GM19351 (cell line): ENCODE results near the gene TWF1.
A peak's percentile ranks its signal among the peaks of the same experiment; 100 is the strongest.
"Not testable (repeated sequence)": the region's sequence is repeated elsewhere in the genome, so short reads cannot be mapped to it uniquely, and the experiment has no call there.

Experiments
- ATAC-seq: cut with Tn5 transposase; IDR thresholded peaks from one replicate; pipeline ENCODE4 v1.9.1; 2021; ENCODE audit warnings: mild to moderate bottlenecking, moderate library complexity; ENCODE audit not compliant: unreplicated experiment

Gene TWF1

DNA sequence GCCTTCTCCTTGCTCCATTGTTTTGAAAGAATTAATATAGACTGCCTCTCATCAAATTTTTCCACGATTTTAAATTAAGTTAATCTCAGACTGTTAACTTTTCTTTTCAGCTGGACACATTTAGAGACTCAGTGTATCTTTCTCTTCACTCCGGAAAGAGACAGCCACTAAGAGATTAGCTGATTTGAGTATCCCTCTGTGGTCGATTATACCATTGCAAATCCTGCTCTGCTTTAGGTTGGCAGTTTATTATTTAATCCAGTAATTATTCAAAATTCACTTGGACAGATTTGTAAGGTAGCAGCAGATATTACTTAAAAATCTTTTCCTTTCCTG lies 588 bp upstream of the TWF1 start:
- no peak for ATAC-seq

DNA sequence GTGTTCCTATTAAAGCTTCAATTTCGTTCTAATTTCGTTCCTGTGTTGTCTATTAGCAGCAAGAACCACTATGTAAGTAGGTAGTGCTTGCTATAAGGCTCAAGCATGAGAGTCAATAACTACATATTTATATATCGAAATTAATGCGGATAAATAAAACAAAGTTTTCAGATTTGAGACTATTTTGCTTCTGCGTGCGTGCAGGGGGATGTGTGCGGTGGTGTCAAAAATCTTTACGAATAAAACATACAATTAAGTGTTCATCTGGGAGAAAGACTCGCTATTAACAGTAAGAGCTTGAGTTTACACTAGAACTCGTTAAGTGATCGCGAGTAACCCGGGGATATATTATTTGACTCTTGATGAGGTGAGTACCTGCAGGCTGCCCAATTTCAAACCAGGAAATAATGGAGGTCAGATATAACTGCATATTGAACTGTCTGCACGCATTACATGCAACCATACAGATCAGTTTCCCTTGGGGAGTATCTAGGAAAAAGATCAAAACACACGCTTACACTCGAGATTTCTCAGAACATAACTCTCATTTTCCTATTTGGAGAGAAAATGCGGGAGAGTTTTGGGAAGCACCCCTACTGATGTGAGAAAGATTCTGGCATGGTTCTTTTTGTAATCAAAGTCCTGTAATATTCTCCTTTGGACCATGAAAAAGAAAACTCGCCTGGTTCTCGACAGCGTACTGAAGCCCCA lies 813 bp downstream of the TWF1 start:
- peak; percentile 24 for ATAC-seq

DNA sequence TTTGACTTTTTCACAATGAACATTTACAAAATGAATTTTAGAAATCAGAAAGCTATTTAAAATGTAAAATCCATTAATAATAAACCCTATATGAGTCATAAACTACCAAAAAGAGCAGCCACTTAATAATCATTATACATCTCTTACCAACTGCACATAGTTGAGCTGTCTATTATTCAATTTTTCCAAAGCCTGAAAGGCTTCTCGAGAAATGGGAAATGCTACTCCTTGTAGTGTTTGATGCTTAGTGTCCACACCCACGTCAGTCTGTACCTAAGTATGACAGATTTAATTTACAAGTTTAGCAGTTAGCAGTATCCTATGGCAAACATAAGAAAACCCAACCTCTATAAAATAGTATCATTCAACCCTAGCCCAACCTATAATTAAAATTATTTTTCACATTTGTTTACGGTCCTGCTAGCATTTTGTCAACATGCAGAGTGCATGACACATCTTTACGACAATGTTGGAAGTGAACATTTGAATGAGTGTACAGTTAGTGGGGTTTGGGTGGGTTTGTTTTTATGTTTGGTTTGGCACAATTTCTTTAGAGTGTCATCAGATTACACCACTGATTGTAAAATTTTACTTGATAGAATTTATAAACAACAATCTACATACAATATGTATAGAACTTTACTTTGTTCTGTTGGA lies 8.4 kb downstream of the TWF1 start:
- no peak for ATAC-seq

DNA sequence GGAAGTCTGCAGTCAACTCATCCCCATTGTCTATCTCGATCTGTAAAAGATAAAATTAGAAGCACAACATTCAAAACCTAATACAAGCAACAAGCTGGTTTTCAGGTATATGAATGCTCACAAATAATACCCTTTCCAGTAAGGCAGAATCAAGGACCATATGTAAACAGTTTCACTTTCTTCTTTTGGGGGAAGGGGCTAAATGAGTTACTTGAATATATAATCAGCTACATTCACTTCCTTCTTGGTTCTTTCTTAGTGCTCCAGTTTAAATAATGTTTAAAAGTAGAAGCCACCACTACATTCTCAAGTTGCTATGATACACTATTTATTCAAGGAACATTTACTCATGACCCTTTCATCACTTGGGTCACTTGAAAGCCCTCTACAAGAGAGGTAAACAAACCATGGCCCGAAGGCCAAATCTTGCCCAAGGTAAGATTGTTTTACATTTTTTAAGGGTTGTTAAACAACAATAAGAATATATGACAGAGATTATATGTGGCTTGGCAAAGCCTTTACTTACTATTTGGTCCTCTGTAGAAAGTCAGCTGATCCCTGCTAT lies 10.3 kb downstream of the TWF1 start:
- ATAC-seq: no peak

DNA sequence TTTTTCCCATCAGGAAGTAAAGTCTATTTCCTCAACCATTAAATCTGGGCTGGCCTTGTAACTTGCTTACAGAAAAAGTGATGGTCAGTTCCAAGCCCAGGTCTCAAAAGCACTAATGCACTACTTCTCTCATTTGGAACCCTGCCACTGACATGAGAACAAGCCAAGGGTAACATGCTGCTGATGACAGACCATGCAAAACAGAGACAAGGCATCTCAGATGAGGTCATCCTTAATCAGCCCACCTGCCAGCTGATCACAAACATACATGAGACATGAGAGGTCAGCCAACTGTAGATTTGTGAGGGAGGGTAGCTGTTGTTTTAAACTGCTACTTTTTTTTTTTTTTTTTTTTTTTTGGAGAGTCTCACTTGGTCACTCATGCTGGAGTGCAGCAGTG lies 16.2 kb downstream of the TWF1 start:
- ATAC-seq: peak; percentile 55

DNA sequence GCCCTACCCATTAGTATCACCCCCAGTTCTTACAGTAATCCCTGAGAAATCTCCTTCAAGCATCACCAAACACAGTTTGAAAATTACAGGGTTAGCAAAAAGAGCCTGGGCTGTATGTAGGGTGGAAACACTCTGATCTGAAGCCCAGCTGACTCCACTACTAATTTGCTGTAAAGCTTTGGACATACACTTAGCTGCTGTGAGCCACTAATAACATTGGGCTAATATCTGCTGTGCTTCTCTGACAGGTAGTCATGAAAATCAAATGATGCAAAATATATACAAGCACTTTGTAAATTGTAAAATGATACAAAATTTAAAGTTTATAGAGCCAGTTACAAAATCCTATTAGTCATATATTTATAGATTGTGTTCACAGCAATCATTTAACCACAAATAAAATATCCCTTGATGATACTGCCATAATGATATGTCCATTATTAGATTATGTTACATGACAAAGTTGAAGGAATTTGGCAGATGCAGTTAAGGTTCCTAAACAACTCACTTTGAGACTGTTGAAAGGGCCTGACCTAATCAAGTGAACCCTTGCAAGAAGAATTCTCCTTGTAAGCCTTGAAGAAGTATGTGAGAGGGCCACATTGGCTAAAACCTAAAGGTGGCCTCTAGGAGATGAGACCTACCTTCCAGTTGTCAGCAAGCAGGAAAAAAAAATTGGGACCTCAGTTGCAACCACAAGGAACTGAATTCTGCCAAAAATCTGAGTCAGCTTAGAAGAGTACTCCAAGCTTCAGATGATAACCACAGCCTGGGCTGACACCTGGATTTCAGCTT lies 19.0 kb downstream of the TWF1 start:
- no peak for ATAC-seq

DNA sequence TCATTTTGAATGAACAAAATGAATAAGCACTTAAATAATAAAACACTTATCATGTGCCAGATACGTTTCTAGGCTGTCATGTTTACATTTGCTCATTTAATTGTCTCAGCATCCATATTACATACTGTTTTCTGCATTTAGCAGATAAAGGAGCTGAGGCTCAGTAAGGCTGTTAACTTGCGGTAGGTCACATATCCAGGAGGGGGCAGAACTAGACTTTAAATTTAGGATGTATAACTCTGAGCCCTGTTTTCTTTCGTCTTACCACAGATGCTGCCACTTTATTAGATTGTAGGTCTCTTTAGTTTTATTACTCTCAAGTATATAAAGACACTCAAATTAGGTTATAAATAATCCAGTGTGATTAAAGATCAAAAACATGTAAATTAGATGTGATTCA lies 29.6 kb downstream of the TWF1 start:
- ATAC-seq: peak; percentile 63

DNA sequence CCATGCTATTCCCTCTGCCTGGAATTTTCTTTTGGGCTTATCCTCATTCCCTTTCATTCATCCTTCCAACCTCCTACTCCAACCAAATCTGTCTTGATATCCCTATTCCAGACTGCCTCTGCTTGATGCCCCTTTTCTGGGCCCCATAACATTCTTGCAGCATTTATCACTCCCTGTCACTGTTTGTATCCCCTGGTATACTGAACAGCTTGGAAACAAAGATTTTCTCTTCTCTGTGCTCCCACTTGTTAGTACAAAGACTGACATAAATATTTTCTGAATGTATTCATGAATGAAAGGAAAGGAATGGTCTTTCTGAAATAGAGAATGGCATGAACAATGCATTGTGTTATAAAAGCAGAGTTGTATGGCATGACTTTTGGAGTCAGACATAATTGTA lies 39.8 kb downstream of the TWF1 start:
- ATAC-seq: no peak

DNA sequence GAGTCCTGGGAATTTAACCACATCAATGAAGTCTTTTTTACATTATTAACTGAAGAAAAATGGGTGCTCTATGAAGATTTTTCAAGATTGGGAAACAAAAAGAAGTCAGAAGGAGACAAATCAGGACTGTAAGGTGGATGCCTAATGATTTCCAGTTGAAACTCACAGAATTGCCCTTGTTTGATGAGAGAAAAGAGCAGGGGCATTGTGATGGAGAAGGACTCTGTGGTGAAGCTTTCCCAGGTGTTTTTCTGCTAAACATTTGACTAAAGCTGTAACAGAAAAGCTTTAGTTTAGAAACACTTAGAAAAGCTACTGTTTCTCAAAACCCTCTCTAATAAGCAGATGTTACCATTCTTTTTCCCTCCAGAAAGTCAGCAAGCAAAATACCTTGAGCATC lies 41.6 kb downstream of the TWF1 start:
- ATAC-seq: no peak

DNA sequence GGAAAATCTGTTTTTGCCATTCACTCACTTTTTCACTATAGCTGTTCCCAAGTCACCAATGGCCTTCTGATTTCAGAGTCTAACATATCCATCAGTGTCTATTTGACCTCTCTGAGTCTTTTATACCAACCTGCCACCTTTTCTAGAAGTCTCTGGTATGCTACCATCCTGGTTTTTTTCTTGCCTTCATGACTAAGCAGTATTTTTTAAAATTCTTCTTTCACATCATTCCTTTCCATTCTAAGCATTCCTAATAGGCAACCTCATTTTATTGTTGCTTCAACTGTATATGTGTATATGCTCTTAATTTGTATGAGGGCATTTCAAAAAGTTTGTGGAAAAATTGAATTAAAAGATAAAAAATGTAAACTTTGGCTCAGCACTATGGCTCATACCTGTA lies 42.3 kb downstream of the TWF1 start:
- no peak for ATAC-seq

DNA sequence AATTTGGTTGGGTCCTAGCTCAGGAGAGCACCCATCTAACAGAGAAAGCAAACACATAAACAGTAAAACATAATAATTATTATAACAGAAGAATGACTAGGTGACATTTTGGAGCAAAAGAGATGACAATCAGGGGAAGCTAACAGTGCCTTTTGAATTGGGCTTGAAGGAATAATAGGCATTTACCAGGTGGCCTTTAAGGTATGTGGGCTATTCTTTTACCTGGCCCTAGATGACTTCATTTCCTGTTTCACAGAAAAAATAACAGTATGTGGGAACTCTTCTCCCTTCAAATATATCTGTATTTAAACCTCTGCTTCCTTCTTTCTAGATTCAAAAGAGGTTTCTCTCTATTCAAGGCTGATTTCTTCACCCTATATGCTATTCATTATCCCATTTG lies 43.5 kb downstream of the TWF1 start:
- no peak for ATAC-seq

DNA sequence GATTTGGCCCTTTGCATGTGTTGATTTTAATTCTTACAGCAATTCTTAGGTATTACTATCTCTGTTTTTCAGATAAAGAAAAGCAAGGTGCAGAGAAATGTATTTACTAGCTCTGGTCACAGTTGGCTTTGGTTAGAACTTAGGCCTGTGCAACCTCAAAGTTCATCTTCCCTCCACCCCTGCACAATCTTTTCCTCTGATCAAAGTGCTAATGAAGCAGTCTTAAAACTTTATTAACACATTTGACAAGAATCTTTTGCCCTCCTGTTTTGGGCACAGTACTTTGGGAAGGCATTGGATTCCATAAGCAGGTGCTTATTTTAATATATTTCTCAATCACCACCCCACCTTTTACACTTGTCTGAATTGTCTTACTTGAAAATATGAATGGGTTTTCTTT lies 44.6 kb downstream of the TWF1 start:
- ATAC-seq: no peak

DNA sequence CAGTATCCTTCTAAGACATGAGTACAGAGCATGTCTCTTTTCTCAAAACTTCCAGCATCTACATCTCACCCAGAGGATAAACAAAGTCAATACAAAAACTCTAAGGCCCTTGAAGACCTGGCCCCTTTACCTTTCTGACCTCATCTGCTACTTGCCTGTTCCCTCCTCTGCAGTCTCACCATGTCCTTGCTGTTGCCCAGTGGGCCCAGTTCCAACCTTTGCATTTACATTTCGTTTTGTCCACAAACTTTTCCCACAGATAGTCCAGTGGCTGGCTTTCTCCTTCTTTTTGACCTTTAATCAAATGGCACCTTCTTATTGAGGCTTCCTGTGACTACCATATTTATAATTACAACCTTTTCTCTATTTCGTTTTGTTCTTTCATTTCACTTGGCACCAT lies 45.7 kb downstream of the TWF1 start:
- ATAC-seq: no peak

DNA sequence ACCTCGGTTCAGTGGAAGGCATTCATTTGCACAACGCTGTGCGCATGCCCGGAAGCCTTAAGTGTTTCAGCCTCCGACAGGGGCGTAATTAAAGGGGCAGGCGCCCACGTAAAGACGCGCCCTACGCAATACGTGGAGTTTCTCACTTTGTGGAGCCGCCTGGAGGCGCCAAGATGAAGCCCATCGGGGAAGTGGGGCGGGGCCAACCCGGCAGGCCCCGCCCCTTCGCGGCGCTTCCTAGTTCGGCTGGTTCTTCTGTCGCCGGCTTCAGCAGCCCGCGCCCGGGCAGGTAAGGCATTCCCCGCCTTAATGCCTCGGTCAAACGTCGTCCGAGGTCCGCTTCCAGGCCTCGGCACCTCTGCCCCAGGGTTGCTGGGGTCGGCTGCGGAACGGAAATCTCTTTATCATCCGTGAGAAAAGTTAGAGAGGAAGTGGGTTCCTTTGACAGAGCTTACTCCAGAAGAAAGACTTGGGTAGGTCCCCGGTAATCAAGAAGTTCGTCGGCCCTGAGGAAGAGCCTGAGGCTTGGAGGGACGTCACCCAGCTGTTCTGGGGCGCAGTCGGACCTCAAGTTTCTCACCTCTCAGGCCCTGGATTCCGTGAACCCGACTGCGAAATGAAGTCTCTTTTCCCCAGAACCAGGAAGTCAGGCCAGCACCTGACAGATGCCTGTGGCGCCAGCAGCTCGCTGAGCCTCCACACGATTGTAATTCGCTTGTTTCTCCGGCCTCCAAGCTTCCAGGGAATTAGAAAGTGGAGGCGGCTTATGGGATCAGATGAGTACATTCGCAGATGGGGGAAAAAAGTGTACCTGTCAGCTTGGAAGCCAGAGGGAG lies 47.2 kb downstream of the TWF1 start, which contains the start of the genes IRAK4 and PUS7L:
Gene IRAK4, plus strand, starts transcription at position 224 of the 836 bp plus-strand sequence. CDS start 9,161 bp downstream, outside the sequence.
Gene PUS7L, minus strand, starts transcription at position 63 of the 836 bp plus-strand sequence. CDS start 3,545 bp downstream, outside the sequence.
- ATAC-seq: peak; percentile 93

DNA sequence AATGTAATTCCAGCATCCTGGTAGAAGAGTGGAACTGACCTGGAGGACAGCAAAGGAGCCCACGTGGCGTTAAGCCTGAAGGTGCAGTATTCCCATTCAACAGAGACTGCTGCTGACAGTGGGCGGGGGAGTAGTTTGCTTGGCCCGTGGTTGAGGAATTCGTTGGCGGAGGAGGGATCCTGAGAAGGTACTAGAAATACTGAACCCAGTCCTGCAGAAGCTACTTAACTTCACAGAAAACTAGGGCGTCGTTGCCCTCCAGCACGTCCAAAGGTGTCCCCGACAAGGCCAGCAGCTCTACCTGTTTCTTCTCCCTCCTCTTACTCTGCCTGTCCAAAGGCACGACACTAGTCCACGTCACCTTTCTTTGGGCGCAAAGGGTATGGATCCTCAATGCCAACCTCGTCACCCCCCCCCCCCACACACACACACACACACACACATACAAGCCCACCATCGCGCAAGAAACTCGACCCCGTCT lies 47.8 kb downstream of the TWF1 start:
- peak; percentile 3 for ATAC-seq

DNA sequence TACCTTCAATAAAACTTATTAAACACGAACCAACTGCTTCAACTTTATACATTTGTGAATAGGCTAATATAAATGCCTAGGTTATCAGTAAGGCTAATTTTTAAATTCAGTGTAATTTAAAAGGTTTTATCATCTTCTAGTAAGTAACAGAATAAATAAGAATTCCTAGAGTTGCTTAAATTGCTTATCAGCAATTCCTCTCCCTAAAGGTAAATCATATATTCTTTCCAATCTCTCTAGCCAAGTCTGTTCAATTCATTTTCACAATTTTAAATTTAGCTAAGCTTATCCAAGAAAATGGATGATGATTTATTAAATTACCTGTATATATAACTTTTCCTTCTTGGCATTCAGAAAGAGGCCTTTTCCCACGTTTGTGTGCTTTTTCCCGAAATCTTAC lies 52.1 kb downstream of the TWF1 start:
- ATAC-seq: no peak

DNA sequence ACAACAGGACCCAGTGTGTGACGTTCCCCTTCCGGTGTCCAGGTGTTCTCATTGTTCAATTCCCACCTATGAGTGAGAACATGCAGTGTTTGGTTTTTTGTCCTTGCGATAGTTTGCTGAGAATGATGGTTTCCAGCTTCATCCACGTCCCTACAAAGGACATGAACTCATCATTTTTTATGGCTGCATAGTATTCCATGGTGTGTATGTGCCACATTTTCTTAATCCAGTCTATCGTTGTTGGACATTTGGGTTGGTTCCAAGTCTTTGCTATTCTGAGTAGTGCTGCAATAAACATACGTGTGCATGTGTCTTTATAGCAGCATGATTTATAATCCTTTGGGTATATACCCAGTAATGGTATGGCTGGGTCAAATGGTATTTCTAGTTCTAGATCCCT lies 54.8 kb downstream of the TWF1 start:
- ATAC-seq: not testable (repeated sequence)

DNA sequence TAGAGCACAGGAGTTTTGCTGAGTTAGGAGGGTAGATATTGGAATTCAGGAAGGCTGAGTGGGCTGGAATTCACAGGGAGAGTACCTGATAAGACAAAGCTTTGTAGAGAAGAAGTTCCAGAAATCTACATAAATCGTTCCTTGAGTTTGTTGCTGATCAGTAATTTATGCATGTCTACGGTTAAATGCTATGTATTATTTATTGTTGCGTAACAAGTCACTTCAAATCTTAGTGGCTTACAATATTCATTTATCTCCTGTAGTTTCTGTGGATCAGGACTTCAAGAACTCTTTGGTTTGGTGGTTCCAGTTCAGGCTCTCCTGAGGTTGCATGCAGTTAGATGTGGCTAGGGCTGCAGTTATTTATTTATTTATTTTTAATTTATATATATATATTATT lies 55.3 kb downstream of the TWF1 start:
- no peak for ATAC-seq

DNA sequence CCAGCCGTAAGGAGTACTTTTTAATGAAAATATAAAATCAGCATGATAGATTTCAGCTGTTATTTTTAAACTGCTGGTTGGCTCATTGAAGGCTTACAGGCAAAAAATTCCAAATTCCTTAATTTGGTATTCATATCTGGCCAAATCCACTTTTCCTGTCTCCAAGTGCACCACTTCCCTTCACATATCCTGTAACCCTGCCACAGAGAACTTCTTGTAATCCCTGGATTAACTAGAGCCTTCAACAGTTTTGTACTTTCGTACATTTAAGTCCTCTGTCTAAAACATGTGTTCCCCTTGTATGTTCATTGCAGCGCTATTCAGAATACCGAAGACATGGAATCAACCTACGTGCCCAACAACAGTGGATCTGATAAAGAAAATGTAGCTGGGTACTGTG lies 57.1 kb downstream of the TWF1 start:
- ATAC-seq: no peak

DNA sequence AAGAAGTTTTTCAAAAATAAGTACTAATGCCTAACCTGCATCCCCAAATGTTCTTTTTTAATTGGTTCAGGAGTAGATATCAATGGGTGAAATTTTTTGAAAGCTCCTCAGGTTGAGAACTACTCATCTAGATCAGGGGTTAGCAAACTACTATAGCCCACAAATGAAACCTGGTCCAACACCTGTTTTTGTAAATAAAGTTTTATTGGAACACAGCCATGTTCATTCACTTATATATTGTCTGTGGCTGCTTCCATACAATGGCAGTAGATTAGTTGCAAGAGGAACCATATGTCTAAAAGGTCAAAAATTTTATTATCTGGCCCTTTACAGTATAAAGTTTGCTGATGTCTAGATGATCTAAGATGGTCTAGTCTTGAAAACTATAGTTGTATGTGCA lies 61.3 kb downstream of the TWF1 start:
- ATAC-seq: no peak
